H1 (cell line): ENCODE results near the gene DYNC1I1. TPM values are rescaled to one million over a fixed set of nuclear protein-coding genes. Genes with fewer than 3 reads are reported as not detected.

Source experiments
- BRCA1 ChIP-seq: IDR thresholded peaks from 2 replicates; pipeline ENCODE4 v1.6.1; 2012; ENCODE audit warnings: low read depth, low read length, improper control_type of control experiment
- CBX5 ChIP-seq: fragments of 300-800, 300-1000 bp; sonication (generic); IDR thresholded peaks from 2 replicates; pipeline ENCODE4 v1.7.1; 2016; ENCODE audit warnings: antibody characterized with exemption, low read length, low read depth
- CHD2 ChIP-seq: IDR thresholded peaks from 2 replicates; pipeline ENCODE4 v1.6.1; 2012; ENCODE audit warnings: low read length, improper control_type of control experiment
- CTBP2 ChIP-seq: IDR thresholded peaks from 2 replicates; pipeline ENCODE4 v1.7.0; 2011; ENCODE audit warnings: borderline replicate concordance, mild to moderate bottlenecking, moderate library complexity, mixed read lengths, low read length; ENCODE audit not compliant: insufficient read depth, insufficient read length
- HDAC2 ChIP-seq, 2 experiments: fragments of 300-600 bp in 1 of 2; sonication (generic) in 1 of 2; IDR thresholded peaks; 2 replicates each; pipeline ENCODE4 v1.6.1; 2011 to 2012; ENCODE audit warnings: low read depth in 2 of 2, low read length in 2 of 2, mild to moderate bottlenecking in 2 of 2, moderate library complexity in 2 of 2, borderline replicate concordance in 1 of 2, inconsistent platforms in 1 of 2
- KDM4A ChIP-seq: IDR thresholded peaks from one replicate; pipeline ENCODE4 v1.7.1; 2012; ENCODE audit warnings: low read depth, mild to moderate bottlenecking, moderate library complexity, low read length, inconsistent platforms; ENCODE audit not compliant: severe bottlenecking
- MAFK ChIP-seq: IDR thresholded peaks from 2 replicates; pipeline ENCODE4 v1.6.1; 2012; ENCODE audit warnings: low read depth, mild to moderate bottlenecking, improper control_type of control experiment, low read length
- POU5F1 ChIP-seq: IDR thresholded peaks from 2 replicates; pipeline ENCODE4 v1.6.1; 2011; ENCODE audit warnings: low read depth, mild to moderate bottlenecking, low read length, moderate library complexity
- RAD21 ChIP-seq, 2 experiments: IDR thresholded peaks in 1 of 2; conservative IDR thresholded peaks in 1 of 2; 2 replicates each; pipeline ENCODE4 v1.6.1; 2011; ENCODE audit warnings: low read depth in 2 of 2, low read length in 2 of 2, improper control_type of control experiment in 1 of 2, inconsistent platforms in 1 of 2, mild to moderate bottlenecking in 1 of 2, moderate library complexity in 1 of 2
- SRF ChIP-seq: IDR thresholded peaks from 2 replicates; pipeline ENCODE4 v1.6.1; 2011; ENCODE audit warnings: mild to moderate bottlenecking, low read depth, low read length, moderate library complexity
- SUZ12 ChIP-seq: fragments of 200-600 bp; sonication (generic); IDR thresholded peaks from 2 replicates; pipeline ENCODE4 v1.6.1; 2012; ENCODE audit warnings: mild to moderate bottlenecking, inconsistent platforms, low read length, moderate library complexity, mixed read lengths
- TEAD4 ChIP-seq: IDR thresholded peaks from 2 replicates; pipeline ENCODE4 v1.6.1; 2012; ENCODE audit warnings: low read depth, low read length, inconsistent platforms, mixed read lengths
- polyA plus RNA-seq, 7 experiments: library from polyadenylated mRNA; depleted of rRNA in 3 of 7; stranded (reverse) in 5 of 7; unstranded in 2 of 7; fragments of >200 nt in 5 of 7; fragments of 200-250 nt in 2 of 7; gene quantifications; 1 replicate in 5 of 7; 2 replicates in 1 of 7; 4 replicates in 1 of 7; pipeline versions ENCODE4 v1.2.1 to v1.2.3, GENCODE V29; 2011 to 2013; ENCODE audit warnings: missing spikeins in 2 of 7, mixed read lengths in 2 of 7
- total RNA-seq: library from RNA; stranded (reverse); fragmentation: NEBNext Ultra II Directional; extraction: Animal tissue kit (Norgen Biotek cat#: 25700); gene quantifications from 2 replicates; pipeline ENCODE4 v1.2.1, GENCODE V29; 2021
- TF ChIP-seq, protein P1 (sequence below), 3 experiments: IDR thresholded peaks; 1 replicate in 2 of 3; 2 replicates in 1 of 3; pipeline versions ENCODE4 v1.5.1 to v1.6.1; 2011; ENCODE audit warnings: low read length in 3 of 3, mild to moderate bottlenecking in 3 of 3, inconsistent platforms in 2 of 3, low read depth in 1 of 3, moderate library complexity in 1 of 3; ENCODE audit not compliant: insufficient read depth in 1 of 3; ENCODE audit errors: control extremely low read depth in 1 of 3

Gene DYNC1I1
- total and polyA plus RNA-seq, 2 of the 8 experiments (the other 6 are each of a cell fraction or from before 2014, with no cell fraction given), result 0.45 to 0.58 TPM

DNA sequence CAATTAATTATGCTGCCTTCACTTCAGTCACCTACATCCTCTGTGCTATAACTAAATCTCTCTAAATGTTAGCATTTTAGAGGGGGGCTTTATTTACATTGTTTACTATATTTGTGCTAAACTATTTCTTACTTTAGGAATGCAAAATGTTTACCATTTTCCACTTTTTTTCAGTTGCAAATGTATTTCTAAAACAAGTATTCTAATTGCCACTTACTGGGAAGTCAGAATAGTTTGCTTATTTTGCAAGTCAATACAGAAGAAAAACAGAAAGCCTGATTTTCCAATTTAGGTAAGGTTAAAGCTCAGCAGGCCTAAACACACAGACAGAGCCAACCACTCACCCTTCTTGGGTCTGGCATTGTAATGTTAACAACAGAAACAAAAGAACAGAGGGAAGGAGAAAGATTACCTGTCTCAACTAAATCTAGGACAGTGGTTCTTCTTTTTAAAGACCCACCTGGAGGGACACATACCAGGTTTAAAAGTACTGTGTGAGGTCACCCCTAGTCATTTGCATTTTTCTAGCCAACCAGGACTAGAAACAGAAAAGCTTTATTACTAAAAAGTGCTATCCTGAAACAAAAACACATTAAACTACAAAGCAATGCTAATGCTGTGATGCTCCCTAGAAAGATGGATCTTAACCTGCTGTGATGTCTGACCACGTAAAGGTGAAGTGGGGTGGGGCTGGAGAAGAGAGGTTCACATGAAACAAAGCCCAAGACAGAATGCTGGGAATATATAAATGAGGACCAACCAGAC is 371.3 kb downstream of the DYNC1I1 start (continued):
- TF ChIP-seq HDAC2 (IDR thresholded peaks at IDR 0.05; ENCODE audit: borderline replicate concordance in 1 of 2, low read depth in 2 of 2, low read length in 2 of 2), result peak in 1 of 2 experiments; percentile 81; a peak in 1 of 4 replicates
- TF ChIP-seq SUZ12, result no peak
- TF ChIP-seq CHD2, result peak; percentile 67
- TF ChIP-seq, protein P1, sequence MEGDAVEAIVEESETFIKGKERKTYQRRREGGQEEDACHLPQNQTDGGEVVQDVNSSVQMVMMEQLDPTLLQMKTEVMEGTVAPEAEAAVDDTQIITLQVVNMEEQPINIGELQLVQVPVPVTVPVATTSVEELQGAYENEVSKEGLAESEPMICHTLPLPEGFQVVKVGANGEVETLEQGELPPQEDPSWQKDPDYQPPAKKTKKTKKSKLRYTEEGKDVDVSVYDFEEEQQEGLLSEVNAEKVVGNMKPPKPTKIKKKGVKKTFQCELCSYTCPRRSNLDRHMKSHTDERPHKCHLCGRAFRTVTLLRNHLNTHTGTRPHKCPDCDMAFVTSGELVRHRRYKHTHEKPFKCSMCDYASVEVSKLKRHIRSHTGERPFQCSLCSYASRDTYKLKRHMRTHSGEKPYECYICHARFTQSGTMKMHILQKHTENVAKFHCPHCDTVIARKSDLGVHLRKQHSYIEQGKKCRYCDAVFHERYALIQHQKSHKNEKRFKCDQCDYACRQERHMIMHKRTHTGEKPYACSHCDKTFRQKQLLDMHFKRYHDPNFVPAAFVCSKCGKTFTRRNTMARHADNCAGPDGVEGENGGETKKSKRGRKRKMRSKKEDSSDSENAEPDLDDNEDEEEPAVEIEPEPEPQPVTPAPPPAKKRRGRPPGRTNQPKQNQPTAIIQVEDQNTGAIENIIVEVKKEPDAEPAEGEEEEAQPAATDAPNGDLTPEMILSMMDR (IDR thresholded peaks at IDR 0.05; ENCODE audit: control extremely low read depth in 1 of 3, insufficient read depth in 1 of 3, low read depth in 1 of 3, low read length in 3 of 3), result no peak
- TF ChIP-seq KDM4A, result no peak
- peak; percentile 63 for TF ChIP-seq TEAD4
- TF ChIP-seq BRCA1, result peak; percentile 47; the same call in 1 of the 2 replicates
- TF ChIP-seq SRF, result peak; percentile 41; the same call in 1 of the 2 replicates
- peak; percentile 97 for TF ChIP-seq POU5F1
- no peak for TF ChIP-seq CBX5
- TF ChIP-seq MAFK, result peak; percentile 55
- no peak for TF ChIP-seq CTBP2
- TF ChIP-seq RAD21 (IDR thresholded peaks at IDR 0.05 in 1 of 2, conservative IDR thresholded peaks at IDR 0.05 in 1 of 2; ENCODE audit: low read depth in 2 of 2, low read length in 2 of 2), result 0 out of 4 replicates have a peak, but pooled peaks of 1 of the 2 experiments have one; percentile 6
